ENCODE measurements around the gene ASCL1. TPM values are rescaled to one million over a fixed set of nuclear protein-coding genes. Genes with fewer than 3 reads are reported as not detected.

Gene ASCL1
- total and polyA plus RNA-seq, 10 donors = 0.02 TPM; not detected in 9

- no peak for DNase-seq
- H3K4me1 ChIP-seq = peaks cover 0 to 35% (median 20%) of the 10 kb centered on the region in 6 donors
- H3K27me3 ChIP-seq (replicated peaks in 1 of 7) = peaks cover 0 to 100% (median 82%) of the 10 kb centered on the region in 7 donors
- H3K9me3 ChIP-seq = peaks cover 0 to 23% (median 5%) of the 10 kb centered on the region in 8 donors
- no peak overlapping the region for H3K27ac ChIP-seq
- no peak overlapping the region for H3K4me3 ChIP-seq
- intact Hi-C loops (cut with DNase I; ENCODE audit: low total_unique reads) = no loop called here
- WGBS, 5 donors = 41 to 53% (median 43%) methylated on average over 4 of the region's 4 CpGs
- TF ChIP-seq CTCF (IDR thresholded peaks at IDR 0.05 in 8 of 11, conservative IDR thresholded peaks at IDR 0.05 in 3 of 11) (no peak), POLR2A (IDR thresholded peaks at IDR 0.05) (no peak), POLR2AphosphoS5 (IDR thresholded peaks at IDR 0.05) (no peak)
- no peaks in the 10 kb centered on the region for H3K36me3 ChIP-seq
Measured at GRCh38 chr12:102963796-102964195, 6.3 kb downstream of the ASCL1 start.

DNA sequence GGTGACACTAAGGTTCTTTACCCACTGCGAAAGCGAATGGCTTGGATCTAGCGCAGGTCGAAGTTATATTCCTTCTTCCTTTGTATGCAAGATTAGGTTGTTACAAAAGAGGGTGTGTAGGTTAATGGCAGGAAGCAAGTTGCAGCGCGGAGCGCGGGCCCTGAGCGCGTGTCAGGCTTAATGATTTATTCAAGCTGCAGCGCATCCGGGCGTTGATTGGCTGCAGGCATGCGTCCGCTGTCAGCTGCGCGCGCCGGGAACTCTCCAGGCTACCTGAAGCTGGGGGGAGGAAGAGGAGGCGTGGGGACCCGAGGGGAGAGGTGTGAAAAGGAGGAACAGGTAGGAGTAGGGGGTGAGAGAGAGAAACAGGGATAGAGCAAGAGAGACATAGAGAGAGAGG is 7.4 kb downstream of the ASCL1 start:
- Histone ChIP-seq H3K9me3 (peaks cover 0 to 23% (median 5%) of the 10 kb centered on the region in 8 donors), H3K27me3 (replicated peaks in 1 of 7) (peaks cover 0 to 100% (median 72%) of the 10 kb centered on the region in 7 donors), H3K27ac (no peak overlapping the region), H3K36me3 (no peaks in the 10 kb centered on the region), H3K4me1 (peaks cover 0 to 28% (median 14%) of the 10 kb centered on the region in 6 donors), H3K4me3 (peak overlapping the region in 5 of 8 donors; percentile 4 to 50 (median 9))
- WGBS, 5 donors = 3 to 7% (median 3%) methylated on average over 21 of the region's 21 CpGs
- TF ChIP-seq POLR2AphosphoS5 (IDR thresholded peaks at IDR 0.05) = no peak
- TF ChIP-seq CTCF (IDR thresholded peaks at IDR 0.05 in 8 of 11, conservative IDR thresholded peaks at IDR 0.05 in 3 of 11) = no peak
- no peak for TF ChIP-seq POLR2A (IDR thresholded peaks at IDR 0.05)
- DNase-seq = no peak
- intact Hi-C loops (cut with DNase I; ENCODE audit: low total_unique reads) = no loop called here

- no peak overlapping the region for H3K27ac ChIP-seq
- peaks cover 0 to 28% (median 14%) of the 10 kb centered on the region in 6 donors for H3K4me1 ChIP-seq
- TF ChIP-seq POLR2A (IDR thresholded peaks at IDR 0.05) (no peak), CTCF (IDR thresholded peaks at IDR 0.05 in 8 of 11, conservative IDR thresholded peaks at IDR 0.05 in 3 of 11) (no peak), POLR2AphosphoS5 (IDR thresholded peaks at IDR 0.05) (no peak)
- H3K4me3 ChIP-seq = peak overlapping the region in 5 of 8 donors; percentile 4 to 50 (median 9)
- intact Hi-C loops (cut with DNase I; ENCODE audit: low total_unique reads) = no loop called here
- WGBS, 5 donors = 3 to 8% (median 3%) methylated on average over 38 of the region's 38 CpGs
- no peaks in the 10 kb centered on the region for H3K36me3 ChIP-seq
- peaks cover 0 to 23% (median 5%) of the 10 kb centered on the region in 8 donors for H3K9me3 ChIP-seq
- DNase-seq = no peak
- H3K27me3 ChIP-seq (replicated peaks in 1 of 7) = peaks cover 0 to 97% (median 66%) of the 10 kb centered on the region in 7 donors
Measured at GRCh38 chr12:102965281-102966155, 8.0 kb downstream of the ASCL1 start.

DNA sequence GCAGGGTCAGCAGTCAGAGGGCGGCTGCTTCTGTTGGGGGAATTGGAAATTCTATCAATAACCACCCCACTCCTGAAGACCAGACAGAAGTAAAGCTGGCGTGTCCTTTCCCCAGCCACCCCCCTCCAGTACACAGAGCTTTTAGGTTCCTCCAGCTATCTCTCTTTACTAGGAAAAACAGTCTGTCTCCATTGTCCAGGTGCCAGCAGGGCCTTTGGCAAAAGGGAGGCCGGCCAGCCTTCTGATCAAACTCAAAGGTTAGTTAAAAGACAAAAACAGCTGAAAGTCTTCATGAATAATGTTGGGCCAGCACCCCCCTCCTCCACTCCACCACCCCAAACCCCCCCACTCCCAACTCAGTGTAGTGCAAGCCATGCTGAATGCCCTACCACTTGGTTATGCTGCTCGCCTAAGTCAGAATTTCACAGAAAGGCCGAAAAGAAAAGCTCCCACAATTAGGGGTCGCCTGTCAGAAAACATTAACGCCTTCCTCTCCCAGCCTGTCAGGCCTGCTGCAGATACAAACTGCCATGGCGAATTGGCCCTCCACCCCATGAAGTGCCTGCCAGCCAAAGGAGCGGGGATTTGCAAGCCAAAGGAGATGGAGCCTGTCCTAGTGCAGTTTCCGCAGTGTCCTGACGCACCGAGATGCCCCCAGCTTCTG is 8.9 kb downstream of the ASCL1 start:
- no peak overlapping the region for H3K27ac ChIP-seq
- H3K36me3 ChIP-seq = no peaks in the 10 kb centered on the region
- H3K4me1 ChIP-seq = peaks cover 0 to 28% (median 12%) of the 10 kb centered on the region in 6 donors
- TF ChIP-seq POLR2AphosphoS5 (IDR thresholded peaks at IDR 0.05) (no peak), CTCF (IDR thresholded peaks at IDR 0.05 in 8 of 11, conservative IDR thresholded peaks at IDR 0.05 in 3 of 11) (no peak), POLR2A (IDR thresholded peaks at IDR 0.05) (no peak)
- peaks cover 0 to 23% (median 5%) of the 10 kb centered on the region in 8 donors for H3K9me3 ChIP-seq
- intact Hi-C loops (cut with DNase I; ENCODE audit: low total_unique reads) = no loop called here
- no peak overlapping the region for H3K4me3 ChIP-seq
- peaks cover 0 to 96% (median 58%) of the 10 kb centered on the region in 7 donors for H3K27me3 ChIP-seq (replicated peaks in 1 of 7)
- WGBS, 5 donors = 10 to 19% (median 15%) methylated on average over 7 to 12 of the region's 12 CpGs
- DNase-seq = no peak
